HG03280 (cell line): ENCODE data around the gene PEX14.

Source experiments
- ATAC-seq: cut with Tn5 transposase; IDR thresholded peaks from one replicate; pipeline ENCODE4 v1.9.1; 2021; ENCODE audit warnings: mild to moderate bottlenecking, moderate library complexity; ENCODE audit not compliant: unreplicated experiment

Gene PEX14

DNA sequence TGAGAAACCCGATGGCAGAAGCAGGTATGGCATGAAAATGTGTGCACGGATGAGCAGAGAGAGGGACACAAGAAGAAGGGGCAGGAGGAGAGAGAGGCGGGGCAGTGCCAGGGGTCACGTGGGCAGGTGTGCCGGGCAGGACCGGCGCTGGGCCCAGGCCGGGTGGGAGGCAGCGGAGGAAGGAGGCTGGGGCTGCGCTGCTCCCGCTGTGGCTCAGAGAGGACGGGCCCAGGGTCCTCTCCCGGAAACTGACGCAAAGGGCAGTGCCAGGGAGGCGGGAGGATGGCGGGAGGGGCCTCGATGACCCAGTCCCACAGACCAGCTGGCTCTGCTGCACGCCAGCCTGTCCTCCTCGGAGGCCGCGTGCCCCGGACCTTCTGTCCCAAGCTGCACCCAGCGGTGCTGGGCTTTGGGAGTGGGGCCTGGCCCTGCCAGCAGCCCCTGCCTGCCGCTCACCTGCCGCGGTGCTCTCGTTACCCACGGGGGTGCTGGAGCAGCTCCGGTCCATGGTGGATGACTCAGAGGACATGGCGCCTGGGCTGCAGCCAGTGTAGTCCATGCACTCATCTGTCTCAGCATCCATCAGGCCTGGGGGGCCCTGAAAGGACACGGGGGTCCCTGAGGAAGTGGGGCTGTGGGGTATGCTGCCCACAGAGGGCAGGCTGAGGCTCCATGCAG is 167.8 kb downstream of the PEX14 start:
- no peak for ATAC-seq

DNA sequence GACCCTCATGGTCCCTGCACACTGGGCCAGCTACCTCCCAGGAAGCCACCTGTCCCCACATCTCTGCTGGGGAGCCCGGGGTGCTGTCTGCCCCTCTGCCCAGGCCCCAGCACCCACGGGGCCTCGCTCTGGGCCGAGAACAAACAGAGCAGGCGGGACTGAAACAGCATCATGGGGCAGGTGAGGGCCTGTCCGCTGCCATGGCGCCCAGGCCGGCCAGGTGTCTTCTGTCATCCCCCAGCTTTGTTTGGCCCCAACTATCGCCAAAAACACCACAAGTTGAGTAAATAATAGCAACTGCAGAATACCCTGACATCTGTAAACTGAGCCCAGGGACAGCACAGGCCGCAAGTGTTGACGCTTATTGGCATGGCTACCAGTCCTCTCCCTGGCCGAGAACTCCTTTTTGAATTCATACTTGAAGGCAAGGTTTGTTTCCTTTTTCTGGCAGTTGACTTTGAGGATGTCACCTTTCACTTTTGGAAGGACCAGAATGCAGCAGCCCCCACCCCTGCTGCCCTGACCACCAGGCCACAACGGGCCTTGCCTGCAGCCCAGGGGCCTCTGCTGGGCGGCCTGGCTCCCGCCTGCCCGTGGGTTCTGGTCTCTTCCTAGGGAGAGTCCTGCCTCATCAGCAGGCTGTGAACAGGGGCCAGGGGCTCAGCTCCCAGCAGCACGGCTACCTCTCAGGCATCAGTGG is 169.0 kb downstream of the PEX14 start:
- ATAC-seq, result no peak

DNA sequence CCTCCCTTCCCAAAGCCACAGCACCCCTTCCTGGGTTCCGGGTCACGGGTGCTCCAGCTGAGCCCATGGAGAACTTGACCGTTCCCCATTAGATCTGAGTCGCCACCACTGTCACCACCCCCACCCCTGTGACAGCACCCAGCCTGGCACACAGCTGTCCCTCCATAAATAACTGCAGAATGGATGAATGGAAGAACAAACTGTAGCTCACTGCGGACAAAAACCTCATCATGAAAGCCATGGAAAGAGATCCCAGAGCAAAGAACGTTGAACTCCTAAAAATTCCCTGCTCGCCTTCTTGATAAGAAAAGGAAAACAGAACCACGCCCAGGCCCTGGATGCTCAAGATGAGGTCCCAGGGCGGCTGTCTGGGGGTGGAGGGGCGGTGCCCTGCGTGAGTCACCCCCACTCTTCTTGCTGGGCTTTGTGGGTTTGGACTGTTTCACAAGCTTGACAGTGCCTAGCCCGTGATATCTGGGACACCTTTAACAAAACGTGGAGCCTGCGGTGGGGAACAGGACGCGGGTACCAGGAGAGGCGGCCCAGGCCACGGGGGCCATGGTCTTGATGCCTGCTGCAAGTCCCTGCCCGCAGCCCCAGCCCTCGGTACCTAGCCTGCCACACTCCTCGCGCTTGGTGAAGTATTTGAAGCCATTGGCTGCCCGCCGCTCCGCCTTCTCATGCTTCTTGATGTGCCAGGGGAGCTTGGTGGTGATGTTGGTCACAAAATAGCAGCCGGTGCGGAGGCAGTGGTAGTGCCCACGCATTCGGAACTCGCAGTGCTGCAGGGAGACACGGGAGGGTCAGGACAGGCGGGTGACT is 169.8 kb downstream of the PEX14 start:
- no peak for ATAC-seq

DNA sequence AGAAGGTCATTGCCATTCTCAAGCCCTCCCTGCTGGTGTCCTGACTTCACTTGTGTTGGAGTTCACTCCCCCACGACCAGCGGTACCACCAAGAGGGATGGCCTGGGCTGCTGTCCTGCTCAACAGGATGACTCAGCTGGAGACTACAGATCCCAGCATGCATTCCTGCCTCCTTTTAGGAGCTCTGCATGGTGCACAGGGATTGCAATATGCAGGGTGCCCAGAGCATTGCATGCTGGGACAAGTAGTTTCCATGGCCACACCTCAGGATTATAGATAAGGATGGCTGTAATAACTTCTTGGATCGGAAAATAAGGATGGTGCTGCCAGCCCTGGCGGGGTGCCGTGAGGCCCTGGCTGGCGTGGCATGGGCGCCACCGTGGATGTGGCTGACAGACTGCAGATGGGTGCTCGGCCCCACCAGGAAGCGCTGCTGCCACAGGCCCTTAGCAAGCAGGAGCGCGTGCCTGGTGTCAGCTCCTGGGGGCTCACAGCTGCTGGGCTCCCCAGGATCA is 171.7 kb downstream of the PEX14 start:
- ATAC-seq, result no peak

DNA sequence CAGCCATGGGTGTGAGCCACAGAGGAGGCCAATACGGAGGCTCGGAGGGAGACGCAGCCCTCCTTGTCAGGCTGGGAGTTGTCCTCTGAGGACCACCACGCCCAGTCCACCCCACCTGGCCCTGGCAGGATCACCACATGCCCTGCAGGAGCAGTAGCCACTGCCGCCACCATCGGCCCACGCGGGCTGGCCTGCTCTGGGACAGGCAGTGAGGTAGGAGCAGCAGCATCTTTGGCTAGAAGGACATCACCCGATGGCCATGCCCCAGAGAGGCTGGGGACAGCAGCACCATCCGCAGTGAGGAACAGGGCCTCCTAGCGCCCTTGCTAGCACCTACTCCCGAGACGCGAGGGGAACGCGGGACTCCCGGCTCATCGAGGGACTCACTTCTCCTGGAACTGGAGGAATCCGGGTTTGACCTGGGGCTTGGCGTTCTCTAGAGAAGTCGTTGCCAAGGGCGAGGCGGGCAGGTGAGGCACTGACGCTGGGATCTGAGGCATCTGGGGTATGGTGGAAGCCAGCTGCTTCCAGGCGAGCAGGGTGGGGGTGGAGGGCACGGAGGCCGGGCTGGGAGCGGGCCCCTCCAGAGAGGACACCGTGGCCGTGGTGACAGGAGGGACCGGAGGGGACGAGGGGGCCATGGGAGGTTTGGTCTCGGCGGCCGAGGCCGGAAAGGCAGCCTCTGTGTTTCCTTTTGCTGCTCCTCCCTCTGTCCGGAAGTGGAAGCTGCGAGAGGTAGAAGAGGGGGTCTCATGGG is 172.8 kb downstream of the PEX14 start:
- no peak for ATAC-seq

DNA sequence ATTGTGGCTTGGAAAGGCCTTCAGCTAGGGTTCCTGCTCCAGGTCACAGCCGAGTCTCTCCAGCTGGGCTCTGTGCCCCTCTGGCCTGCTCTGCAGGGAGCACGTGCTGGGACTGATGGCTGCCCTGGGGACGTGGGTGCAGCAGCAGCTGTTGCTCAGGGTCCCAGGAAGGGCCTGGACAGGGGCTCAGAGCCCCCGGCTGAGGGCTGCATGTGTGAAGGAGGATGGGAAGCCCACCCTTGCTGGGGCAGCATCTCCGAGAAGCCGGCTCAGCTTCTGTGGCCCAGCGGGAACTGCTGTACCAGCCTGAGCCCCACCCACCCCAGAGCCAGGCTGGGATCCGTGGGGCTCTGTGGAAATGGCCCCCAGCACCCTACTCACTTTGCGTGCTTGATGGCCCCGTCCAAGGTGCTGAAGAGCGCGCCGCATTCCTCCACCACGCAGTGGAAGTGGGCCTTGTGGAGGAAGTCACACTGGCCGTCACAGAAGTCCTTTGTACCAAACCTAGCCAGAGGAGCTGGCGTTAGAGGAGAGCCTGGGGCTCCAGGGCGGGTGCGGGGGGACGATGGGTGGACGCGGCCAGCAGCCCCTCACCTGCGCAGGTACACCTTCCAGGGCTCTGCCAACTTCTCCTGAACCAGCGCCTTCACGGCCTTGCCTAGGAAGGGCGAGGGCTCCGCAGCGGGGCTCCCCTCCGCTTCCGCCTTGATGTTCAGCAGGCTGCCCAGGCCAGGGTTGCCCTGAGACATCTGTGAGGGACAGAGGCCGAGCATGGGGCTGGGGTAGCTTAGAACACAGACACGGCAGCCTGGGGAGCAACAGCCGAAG is 174.2 kb downstream of the PEX14 start:
- ATAC-seq, result no peak

DNA sequence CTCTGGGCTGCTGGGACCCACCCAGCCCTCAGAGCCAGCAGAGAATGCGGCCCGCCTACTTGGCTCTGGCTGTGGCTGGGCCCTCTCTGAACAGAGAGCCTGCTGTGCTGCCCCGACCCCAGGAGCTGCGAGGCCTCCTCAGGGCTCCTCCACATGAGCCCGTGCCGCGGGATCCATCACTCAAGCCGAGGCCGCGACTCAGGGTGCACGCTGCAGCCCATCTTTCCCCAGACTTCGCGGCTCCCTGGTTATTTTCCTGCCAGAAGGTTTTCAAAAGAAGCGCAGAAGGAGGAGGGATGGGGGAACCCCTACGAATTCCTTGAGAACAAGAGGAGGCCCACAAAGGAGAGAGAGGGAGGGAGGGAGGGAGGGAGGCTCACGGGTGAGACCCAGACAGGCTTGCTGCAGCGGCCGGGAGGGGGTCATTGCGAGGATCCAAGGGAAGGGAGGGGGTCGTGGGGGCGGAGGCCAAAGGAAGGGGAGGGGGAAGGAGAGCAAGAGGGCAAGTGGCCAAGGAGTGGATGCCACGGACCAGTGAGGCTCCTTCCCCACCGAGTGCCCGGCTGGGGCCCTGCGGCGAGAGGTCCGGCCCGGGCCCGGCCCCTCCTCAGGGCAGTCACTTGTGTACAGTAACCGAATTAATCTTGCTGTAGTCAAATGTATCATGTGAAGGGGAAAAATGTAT is 174.9 kb downstream of the PEX14 start:
- no peak for ATAC-seq

DNA sequence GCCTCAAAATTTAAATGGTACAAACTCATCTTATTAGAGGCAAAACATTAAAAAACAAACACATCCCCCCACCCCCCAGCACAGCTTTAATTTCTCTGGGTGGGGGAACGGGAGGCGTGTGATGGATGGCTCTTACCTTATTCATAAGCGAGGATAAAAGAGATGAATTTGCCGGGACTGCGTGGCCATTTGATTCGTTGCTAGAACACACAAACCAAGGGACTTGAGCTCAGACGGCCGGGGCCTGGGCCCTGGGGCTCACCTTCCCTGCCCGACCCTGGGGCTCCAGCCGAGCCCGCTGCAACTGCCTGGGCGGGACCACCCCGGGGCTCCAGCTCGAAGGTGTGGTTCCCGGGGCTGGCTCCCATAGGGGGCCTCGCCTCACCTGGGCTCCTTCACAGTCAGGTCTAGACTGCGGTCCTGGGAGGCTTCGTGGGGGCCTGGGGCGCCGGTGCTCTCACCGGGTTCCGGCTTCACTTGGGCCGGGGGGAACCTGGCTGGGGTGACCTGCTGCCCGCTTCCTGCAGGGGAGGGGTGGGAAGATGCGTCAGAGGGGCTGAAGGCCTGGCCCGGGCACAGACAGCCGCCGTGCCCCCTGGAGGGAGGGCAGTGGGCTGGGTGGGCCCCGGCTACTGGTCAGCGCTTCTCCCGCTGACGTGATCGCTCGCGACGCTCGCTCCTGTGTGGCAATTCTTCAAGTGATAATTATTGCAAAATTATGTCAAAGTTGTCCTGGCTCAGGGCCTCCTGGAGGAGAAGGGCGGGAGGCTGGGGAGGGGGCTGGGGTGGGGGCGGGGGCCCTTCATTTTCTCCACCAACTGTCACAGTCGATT is 176.0 kb downstream of the PEX14 start:
- no peak for ATAC-seq

DNA sequence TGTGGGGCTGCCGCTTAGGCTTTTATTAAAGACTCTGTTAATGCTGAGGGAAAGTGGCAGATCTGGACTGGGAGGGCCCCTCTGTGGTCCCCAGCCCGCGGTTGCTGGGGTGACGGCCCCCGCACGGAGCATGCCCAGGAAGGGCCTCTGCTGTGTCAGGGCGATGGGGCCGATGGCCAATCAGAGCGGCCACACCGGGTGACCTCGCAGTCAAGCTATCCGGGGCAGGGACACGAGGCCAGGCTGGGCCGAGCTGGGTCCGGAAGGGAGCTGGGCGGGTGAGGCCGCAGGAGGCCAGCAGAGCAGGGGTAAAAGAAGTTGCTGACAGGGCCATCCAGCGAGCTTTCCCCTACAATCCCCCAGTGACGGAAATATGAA is 176.6 kb downstream of the PEX14 start:
- ATAC-seq, result no peak

DNA sequence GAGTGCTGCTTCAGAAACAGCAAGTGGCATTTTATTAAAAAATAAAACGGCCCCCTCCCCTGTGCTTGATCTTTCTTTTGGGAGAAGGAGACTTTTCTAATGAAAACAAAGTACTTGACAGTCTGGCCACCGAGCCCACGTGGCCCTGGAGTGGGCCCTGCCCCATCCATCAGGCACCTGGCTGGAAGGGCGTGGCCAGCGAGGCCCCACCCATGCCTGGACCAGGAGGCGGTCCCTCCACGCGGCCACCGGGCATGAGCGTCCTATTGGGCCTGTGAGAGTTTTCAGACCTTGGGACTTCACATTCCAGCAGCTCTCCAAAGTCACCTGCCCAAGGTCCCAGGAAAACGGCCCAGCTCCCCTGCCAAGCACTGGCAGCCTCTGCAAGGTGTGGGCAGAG is 177.0 kb downstream of the PEX14 start:
- ATAC-seq, result no peak

DNA sequence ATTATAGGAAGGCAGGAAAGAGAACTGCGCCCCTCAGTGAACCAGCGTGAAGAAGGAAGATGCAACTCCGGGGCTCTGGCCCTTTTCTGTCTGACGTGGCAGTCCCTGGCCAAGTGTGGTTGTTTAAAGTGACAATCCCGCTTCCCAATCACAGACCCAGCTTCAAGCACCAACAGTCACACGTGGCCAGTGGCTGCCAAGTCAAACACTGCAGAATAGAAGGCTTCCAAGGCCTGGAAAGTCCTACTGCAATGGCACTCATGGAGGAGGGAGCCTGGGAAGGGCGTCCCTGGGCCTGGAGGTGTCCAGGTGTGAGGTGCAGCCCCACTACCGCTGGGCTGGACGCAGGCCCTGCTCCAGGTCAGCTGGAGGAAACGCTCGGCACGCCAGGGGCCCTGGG is 177.9 kb downstream of the PEX14 start:
- no peak for ATAC-seq

DNA sequence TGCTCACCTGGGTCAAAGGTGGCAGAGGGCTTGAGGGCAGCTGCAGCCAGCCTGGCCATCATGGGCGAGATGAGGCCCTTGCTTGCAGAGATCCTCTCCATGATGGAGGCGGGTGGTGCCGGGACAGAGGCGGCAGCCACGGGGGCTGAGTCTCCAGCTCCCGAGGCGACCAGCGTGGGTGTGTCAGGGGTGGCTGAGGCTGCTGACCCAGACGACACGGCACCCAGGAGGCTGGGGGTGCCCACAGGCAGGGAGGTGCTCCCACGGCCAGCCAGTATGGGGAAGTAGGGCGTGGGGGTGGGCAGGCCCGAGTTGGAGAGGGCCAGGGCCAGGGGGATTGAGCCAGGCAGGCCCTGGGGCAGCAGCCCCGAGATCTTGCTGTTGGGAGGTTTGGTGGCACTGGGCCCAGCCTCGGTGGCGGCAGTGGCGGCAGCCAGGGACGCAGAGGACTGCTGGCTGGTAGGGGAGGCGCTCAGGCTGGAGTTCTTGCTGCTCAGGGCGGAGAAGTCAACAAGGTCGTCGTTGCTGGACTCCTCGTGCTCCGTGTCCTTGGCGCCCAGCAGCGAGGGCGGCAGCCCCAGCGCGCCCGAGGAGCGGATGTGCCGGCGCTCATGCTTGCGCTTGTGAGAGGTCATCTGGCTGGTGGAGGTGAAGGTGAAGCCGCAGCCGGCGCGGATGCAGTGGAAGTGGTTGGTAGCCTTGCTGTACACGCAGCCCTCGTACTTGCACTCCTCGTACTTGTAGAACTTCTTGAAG is 178.8 kb downstream of the PEX14 start:
- ATAC-seq, result no peak

DNA sequence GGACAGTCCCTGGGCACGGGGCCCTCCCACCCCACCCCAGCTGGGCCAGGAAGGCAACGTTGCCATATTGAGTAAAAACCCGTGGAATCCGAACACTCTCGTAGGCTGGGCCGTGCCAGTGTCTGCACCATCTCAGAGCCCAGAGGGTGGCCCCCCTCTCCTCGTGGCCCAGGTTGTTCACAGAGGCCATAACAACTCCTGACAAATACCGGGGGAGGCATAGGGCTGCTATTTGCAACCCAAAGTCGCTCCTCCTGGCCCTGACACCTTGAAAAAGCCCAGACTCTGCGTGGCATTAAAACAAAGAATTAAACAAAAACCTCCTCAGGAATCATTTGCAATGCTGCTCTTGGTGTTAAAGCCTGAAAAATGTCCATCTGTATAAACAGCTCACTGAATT is 180.3 kb downstream of the PEX14 start:
- ATAC-seq, result no peak

DNA sequence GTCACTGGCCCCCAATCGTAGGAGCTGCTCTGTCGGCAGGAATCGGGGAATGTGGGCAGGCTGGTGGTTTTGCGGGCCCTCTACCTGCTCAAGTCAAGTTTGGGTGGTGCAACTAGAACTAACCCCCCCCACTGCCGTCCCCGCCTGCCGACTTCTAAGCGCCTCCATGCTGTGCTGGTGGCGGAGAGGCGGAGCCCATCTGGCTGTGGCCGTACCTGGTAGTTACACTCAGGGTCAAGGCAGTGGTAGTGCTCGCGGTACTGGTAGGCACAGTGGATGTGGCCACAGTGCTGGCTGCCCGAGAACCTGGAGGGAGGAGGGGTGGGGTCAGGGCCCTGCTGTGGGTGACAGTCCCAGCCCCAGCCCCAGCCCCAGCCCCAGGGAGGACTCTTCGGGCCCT is 181.7 kb downstream of the PEX14 start:
- no peak for ATAC-seq

DNA sequence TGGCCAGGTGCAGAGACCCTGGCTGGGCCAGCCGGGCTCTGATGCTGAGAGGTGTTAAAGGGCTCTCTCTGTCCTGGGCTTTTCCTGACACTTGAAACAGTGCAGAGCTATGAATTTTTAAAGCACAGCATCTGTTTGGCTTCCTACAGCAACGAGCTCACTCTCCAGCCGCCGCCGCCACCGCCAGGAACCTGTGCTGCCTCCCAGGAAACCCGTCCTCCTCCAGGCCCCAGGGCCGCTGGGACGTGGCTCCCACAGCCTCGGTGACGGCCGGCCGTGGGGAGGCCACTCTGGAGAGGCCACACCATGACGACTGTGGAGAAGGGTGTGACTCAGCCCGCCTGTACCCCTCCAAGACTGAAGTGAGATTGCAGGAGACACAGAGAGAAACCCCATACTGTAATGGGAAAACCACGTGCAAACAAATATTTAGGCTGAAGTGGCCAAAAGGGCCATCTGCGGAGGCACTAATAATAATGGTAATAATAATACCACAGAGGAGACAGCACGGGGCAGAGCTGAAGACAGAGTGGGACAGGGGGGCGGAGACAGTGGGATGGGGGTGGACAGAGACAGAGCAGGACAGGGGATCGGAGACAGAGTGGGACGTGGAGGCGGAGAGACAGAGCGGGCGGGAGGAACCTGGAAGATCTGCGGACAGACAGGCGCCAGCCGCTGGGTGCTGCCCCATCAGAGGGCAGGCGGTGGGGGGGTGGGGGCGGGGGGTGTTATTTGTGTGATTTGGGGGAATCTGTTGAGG is 182.5 kb downstream of the PEX14 start:
- ATAC-seq, result no peak

DNA sequence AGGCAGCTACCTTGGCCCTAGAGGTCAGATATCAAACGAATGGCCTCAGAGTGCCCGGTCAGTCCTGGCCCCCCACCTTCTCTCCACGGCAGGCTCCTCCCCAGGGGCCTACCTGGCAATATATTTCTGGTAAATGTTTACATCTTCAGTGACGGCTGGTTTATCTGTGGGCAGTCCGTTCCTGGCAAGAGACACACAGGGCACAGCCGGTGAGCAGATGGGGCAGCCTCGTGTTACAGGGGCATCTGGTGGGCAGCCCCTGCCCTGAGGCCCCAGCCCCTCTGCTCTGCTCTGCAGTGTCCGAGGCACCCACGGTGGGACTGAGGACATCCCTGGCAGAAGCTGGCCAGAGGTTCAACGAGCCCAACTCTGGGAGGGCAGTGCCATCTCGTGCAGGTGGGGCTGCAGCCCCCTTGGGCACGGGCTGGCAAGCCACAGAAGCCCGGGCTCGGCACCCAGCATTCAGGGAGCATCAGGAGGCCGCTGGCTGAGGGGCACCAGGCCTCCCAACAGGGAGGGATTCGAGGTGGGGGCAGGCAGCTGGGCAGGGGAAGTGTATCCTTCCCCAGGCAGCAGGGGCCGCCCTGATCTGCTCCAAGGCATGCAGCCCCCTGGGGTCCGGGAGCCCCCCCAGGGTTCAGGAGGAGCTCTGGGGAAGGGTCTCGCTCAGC is 183.8 kb downstream of the PEX14 start:
- no peak for ATAC-seq

DNA sequence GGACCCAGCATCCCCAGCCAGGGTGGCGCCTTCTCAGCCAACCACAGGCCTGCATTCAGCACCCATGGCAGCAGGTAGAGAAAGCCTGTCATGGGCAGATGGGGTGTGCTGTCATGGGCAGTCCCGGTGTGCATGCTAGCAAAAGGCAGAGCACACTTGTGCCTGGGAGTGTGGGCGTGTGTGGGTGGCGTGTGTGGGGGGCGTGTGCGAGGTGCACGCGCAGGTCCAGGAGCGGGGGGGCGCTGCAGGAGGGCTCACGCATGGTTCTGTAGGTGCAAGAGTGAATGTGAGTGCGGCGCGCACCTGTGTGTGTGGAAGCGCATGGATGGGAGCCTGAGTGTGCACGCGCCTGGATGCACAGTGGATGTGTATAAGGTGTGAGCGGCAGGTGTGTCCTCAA is 184.5 kb downstream of the PEX14 start:
- no peak for ATAC-seq
